ENCODE results near the gene BEND5.

BEND5 gene

DNA sequence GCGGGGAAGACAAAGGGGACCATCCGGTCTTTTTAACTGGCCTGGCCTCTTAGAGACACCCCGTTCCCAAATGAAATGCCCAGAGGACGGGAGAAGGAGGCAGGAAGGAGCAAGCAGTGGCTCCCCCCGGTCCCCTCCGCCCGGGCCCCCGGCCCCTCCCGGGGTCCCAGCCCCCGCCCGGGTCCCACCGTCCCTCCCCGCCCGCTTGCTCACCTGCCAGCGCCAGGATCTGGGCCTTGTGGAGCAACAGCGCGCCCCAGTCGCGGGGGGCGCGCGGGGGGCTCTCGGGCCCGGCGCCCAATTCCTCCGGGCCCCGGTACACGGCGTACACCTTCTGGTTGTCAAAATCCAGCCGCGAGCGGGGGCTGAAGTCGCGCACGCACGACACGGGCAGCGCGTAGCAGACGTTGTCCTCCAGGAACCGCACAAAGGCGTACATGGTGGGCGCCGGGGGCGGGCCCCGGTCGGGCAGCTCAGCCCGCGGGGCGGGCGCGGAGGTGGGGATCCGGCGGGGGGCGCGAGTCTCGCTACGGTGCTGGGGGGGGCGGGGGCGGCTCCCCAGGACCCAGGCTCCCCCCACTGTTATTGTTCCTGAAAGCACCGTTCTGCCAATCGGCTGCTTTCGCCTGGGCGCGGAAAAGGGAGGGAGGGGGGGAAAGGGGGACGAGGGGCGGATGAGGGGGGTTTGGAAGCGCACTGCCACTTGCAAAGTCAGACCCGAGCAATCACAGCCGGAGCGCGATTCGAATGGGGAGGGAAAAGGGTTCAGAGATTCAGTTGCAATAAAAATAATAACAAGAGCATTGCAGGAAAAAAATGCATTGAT, at the start of gene BEND5:
Gene BEND5, minus strand, starts transcription at position 499 of the 826 bp plus-strand sequence. Its CDS starts 60 bp downstream, at position 439.
- no peak for DNase-seq (ENCODE audit: low read depth)

GRCh38 chr1:48823168-48823567, 46.5 kb upstream of the BEND5 start:
- no peak for DNase-seq (ENCODE audit: low read depth)

DNA sequence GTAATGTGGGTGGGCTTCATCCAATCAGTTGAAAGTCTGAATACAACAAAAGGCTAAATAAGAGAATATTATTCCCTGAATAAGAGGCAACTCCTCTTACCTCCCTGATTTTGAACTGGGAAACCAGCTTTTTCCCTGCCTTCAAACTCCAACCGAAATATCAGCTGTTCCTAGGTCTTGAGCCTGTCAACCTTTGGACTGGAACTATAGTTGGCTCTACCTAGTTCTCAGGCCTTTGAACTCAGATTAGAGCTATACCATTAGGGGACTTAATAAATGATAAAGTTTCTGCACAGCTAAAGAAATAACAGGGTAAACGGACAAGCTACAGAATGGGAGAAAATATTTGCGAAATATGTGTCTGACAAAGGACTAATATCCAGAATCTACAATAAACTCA, 43.8 kb upstream of the BEND5 start:
- no peak for DNase-seq (ENCODE audit: low read depth)

GRCh38 chr1:48817505-48818114, 40.9 kb upstream of the BEND5 start:
- DNase-seq (ENCODE audit: low read depth) = peak; percentile 22

DNA sequence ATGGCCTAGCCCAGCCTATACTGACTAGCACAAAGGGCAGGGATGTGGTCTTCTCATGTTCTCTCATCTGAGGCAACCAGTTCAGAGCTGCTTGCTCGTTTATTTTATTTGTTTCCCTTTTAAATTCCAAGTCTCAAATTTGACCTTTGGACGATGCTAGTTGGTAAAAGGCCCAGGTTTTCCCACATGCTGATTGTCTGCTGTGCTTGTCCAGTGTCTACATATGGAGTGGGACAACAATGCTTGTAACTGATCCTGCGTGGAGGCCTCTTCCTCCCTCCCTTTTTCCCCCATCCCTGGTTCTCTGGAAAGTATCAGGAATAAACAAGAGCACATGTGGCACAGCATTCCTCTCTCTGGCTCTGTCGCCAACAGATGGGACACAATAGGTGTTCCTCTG, 34.0 kb upstream of the BEND5 start:
- no peak for DNase-seq (ENCODE audit: low read depth)

DNA sequence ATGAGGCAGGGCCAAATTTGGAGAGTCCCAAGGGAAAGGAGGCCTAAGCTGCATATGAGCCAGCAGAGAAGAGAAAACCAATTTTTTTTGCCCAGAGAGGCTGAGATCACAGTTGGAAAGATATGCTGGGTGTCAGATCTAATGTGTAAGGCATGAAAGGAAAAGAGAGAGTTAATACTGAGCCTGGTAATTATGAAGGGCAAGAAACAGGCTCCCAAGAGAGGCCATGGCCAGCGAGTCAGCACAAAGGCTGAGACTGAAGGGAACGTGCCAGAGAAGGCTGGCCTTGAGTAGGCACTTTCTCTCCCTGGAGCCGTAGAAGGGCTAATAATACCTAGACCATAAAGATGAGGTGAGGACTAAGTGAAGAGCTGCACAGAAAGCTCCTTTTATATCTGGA, 31.8 kb upstream of the BEND5 start:
- DNase-seq (ENCODE audit: low read depth) = no peak

GRCh38 chr1:48807554-48808260, 31.0 kb upstream of the BEND5 start:
- no peak for DNase-seq (ENCODE audit: low read depth)

DNA sequence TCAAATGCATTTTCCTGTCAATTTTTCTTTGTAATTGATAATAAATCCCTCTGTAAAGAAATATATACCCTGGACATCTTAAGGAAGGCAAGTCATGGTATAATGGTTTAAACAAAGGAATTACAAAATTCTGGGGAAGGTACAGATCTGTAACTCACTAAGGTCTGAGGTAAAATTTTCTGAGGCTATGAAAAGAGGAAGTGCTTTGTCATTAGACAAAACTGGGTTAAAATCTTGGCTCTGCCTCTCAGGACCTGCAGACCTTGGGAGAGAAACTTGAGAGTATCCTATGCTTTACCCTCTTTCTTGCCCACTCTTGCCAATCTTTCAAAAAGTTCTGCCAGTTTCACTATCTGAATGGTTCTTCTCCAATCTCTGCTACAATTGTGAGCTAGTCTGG, 26.8 kb upstream of the BEND5 start:
- no peak for DNase-seq (ENCODE audit: low read depth)

GRCh38 chr1:48794816-48795215, 18.1 kb upstream of the BEND5 start:
- DNase-seq (ENCODE audit: low read depth) = no peak

DNA sequence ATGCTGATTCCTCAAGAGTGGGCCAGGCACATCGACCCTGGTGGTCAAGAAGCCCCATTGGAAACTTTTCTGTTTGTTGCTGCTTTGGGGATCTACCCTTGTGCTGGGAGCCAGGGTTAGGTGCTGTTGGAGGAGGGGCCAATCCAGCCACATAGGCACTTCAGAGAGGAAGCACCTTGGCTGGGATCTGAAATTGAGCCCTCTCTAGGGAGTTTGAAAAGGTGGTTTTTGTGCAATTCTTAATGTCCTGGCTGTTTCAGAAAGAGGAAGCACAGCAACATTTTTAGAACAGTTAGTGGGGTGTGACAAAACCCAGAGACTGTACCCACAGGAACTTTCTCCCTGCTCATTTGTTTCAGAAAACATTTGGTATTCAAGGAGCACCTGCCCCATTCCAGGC, 17.2 kb upstream of the BEND5 start:
- DNase-seq (ENCODE audit: low read depth) = no peak

DNA sequence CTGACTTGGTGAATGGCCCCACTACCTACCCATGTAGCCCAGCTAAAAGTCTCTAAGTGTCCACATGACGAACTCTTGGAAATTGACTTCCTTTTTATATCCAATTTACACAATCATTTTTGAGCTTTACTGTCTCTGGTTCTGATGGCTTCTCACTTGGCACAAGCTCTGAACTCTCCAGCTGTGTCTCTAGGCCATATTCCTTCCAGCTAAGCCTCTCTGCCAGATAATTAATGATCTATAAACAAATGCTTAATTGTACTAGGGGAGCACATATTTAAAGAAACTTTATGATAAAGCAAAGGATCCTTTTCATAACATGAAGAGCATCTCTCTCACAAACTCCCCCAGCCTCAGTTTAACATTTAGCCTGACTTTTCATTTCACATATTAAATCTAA, 16.3 kb upstream of the BEND5 start:
- no peak for DNase-seq (ENCODE audit: low read depth)

DNA sequence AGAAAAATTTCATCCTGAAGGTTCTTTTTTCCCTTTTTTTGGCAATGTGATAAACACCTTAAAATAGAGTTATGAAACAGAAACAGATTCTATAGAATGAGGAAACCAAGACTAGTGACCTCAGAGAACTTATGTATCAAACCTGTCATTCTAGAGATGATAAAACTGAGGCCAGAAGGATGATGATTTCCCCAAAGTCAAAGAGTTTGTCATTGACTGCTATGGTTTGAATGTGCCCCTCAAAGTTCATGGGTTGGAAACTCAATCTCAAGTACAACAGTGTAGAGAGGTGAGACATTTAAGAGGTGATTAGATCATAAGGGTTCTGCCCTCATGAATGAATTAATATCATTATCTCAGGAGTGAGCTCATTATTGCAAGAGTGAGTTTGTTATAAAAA, 13.7 kb upstream of the BEND5 start:
- no peak for DNase-seq (ENCODE audit: low read depth)

DNA sequence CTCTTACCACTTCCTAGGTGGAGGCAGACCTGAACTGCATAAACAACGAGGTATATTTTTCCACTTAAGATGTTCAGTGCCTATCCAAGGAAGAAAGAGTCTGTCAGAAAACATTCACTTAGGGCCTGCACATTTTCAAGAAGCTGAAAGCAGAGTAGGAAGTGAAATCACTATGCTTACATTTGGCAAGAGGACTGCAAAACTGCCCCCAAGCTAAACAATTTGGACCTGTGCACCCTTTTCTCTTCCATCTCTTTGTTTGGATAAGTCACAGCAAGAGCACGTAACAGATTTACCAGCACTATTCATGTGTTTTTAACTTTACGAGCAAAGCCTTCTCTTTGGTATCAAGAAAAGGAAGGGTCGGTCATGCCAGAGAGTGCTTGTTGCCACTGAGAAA, 13.2 kb upstream of the BEND5 start:
- no peak for DNase-seq (ENCODE audit: low read depth)

DNA sequence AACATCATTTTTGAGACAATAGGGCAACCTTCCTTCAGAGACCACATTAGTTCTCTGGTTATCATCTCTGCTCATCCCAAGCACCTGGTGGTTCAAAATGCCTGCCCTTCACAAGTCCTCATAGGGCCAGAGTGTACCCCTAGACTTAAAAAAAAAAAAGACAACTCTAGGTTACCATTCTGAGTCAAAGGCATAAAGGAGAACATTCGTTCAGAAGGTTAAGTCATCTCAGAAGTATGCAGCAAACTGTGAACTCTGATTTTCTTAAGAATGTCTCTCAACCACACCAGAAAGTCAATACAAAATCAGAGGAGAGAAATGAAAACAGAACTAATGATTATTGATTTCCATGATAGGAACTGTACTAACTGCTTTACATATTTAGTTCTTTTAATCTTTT, 9.2 kb upstream of the BEND5 start:
- no peak for DNase-seq (ENCODE audit: low read depth)

DNA sequence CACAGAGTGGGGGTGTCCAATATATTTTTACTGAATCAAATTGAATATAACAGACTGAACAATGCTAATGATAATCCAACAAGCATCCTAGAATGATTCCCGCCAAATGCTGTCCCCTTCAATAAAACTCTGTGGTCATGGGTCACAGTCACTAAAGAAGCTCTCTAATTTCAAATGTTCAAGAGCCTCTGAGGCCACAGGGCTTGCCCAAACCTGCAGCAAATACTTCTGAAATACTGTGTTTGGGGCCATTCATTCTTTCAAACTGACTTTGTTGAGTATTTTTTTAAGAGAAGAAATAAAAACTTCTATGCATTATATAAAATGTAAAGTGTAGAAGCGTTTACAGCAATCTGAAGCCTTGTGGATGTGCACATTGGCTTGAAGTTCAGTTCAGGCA, 7.6 kb upstream of the BEND5 start:
- DNase-seq (ENCODE audit: low read depth) = no peak

DNA sequence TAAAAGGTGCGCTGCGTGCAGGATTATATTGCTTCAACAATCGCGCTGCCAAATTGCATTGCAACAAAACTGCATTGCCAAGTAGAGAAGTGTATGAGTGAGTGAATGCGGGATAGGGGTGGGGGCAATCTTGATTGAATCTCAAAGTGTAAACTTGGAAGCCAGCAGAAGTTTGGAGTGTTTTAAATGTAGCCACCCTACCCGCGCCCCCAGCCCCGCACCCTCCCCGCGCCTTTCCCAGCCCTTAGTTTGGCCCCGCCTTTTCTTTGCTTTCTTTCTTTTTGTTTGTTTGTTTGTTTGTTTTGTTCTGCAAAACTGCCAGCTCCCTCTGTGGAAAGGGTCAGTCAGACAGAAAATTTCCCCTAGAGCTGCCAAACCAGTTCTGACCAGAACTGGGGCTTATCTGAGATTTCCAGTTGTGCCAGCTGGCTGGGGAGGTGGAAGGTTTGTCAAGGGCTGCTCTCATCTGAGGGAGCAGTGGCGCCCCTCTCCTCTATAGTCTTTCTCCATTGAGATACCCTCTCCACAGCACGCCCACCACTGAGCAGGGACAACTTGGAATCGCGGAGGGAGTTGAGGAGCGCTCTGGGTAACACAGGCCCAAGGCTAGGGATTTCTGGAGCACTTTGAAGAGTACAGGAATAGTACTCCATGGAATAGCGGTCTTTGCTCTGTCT, 666 bp upstream of the BEND5 start:
- no peak for DNase-seq (ENCODE audit: low read depth)

DNA sequence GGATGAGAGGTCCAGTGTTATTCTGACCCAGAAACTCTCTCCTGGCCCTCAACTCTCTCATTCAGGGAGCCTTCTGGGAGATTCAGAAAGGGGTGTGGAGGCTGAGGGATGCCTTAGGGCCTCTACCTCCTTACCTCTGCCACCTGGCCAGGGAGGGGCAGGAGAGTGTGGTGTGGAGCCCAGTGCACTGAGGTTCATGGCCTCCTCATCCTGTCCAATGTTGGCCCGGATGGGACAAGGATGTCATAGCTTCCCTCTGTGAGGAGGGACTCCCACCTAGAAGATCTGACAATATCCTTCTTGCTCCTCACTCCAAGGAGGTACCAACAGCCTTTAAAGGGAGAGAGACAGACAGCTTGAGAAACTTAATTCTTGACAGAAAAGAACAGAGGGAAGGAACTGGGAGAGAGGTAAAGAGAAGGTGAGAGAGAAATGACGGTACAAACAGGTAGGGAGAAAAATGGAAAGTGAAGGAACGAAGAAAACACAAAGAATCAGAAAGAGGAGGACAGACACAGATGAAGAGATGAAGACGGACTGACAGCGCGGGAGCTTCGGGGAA, 779 bp downstream of the BEND5 start:
- DNase-seq (ENCODE audit: low read depth) = no peak

DNA sequence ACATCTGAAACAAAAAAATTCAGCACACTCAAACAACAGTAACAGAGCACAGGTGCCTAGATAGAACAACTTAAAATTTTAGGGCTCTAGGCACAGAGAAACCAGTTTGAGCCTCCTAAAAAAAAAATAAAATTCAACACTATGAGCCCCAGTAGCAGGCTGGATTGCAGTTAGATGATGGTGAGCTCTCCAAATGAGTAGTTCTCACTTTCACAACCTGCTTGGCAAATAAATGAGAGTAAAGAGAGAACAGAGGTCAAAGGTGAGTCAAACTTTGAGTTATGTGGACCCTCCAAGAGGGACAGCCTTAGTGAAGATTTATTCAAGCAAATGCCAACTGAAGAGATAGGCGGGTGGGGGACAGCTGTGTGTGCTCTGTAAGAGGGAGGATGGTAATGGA, 3.6 kb downstream of the BEND5 start:
- no peak for DNase-seq (ENCODE audit: low read depth)

- DNase-seq (ENCODE audit: low read depth) = no peak
Measured at GRCh38 chr1:48772211-48772610, 4.5 kb downstream of the BEND5 start.

DNA sequence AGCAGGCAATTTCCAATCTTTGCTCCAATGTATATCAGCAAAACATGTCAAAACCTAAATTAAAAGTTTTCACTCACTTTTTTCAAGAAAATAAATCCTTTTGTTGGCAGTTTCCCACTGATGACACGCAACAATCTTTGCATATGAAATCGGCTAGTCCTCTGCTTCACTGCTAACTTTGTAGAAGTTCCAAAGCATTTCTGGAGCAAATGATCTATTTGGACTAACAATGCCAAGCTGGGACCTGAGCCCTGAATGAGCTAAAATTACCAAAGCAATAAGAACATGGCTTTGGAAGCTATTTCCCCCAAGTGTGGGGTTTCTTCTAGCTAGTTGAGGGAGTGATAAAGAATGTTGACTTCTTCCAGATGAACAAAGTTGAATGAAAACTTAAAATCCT, 5.1 kb downstream of the BEND5 start:
- DNase-seq (ENCODE audit: low read depth) = no peak

- DNase-seq (ENCODE audit: low read depth) = no peak
Measured at GRCh38 chr1:48767975-48768510, 8.6 kb downstream of the BEND5 start.

DNA sequence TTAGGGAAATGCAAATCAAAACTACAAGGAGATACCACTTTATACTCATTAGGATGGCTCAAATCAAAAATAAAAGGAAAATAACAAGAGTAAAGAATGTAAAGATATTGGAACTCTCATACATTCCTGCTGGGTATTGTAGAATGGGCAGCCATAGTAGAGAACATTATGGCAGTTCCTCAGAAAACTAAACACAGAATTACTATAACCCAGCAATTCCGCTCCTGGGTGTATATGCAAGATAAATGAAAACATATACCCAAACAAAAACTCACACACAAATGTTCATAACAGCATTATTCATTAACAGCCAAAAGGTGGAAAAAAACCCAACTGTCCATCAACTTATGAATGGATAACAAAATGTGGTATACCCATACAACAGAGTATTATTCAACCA, 11.4 kb downstream of the BEND5 start:
- DNase-seq (ENCODE audit: low read depth) = no peak

Measured in EH (cell line).